GM12865 (cell line): ENCODE results near the gene CACNA2D2.
A peak's percentile ranks its signal among the peaks of the same experiment; 100 is the strongest.

Experiments used
- DNase-seq: peaks from one replicate; pipeline ENCODE4 v3.0.0; 2010; ENCODE audit warnings: low read depth
- H3K4me3 ChIP-seq: 2 replicates; pipeline ENCODE4 v1.5.1; 2011; ENCODE audit warnings: mild to moderate bottlenecking, low read depth, low read length, control low read depth
- TF ChIP-seq, protein P1 (sequence below): IDR thresholded peaks from 2 replicates; pipeline ENCODE4 v1.5.1; 2011; ENCODE audit warnings: low read length, control low read depth, low read depth, inconsistent platforms; ENCODE audit not compliant: insufficient read depth; ENCODE audit errors: missing control alignments

The CACNA2D2 gene

DNA sequence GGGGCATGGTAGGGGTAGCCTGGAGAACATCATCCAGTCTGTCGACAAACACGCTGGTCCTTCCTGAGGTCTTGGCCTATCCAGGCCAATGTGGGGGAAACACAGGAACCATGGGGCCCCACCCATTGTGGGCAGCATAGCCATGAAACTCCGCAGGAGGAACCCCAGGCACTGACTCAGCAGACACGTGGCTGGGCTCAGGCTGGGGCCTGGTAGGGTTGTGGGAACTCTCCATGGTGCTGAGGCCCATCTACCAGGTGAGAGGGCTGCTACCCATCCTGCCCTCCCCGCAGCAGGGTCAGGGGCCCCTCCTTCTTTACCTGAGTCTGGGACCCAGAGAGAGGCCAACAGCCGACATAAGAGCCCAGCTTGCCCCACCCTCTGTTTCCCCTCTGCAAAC, 22.6 kb upstream of the CACNA2D2 start:
- no peak overlapping the region for H3K4me3 ChIP-seq
- TF ChIP-seq, protein P1, sequence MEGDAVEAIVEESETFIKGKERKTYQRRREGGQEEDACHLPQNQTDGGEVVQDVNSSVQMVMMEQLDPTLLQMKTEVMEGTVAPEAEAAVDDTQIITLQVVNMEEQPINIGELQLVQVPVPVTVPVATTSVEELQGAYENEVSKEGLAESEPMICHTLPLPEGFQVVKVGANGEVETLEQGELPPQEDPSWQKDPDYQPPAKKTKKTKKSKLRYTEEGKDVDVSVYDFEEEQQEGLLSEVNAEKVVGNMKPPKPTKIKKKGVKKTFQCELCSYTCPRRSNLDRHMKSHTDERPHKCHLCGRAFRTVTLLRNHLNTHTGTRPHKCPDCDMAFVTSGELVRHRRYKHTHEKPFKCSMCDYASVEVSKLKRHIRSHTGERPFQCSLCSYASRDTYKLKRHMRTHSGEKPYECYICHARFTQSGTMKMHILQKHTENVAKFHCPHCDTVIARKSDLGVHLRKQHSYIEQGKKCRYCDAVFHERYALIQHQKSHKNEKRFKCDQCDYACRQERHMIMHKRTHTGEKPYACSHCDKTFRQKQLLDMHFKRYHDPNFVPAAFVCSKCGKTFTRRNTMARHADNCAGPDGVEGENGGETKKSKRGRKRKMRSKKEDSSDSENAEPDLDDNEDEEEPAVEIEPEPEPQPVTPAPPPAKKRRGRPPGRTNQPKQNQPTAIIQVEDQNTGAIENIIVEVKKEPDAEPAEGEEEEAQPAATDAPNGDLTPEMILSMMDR, result no peak
- DNase-seq, result peak; percentile 44

DNA sequence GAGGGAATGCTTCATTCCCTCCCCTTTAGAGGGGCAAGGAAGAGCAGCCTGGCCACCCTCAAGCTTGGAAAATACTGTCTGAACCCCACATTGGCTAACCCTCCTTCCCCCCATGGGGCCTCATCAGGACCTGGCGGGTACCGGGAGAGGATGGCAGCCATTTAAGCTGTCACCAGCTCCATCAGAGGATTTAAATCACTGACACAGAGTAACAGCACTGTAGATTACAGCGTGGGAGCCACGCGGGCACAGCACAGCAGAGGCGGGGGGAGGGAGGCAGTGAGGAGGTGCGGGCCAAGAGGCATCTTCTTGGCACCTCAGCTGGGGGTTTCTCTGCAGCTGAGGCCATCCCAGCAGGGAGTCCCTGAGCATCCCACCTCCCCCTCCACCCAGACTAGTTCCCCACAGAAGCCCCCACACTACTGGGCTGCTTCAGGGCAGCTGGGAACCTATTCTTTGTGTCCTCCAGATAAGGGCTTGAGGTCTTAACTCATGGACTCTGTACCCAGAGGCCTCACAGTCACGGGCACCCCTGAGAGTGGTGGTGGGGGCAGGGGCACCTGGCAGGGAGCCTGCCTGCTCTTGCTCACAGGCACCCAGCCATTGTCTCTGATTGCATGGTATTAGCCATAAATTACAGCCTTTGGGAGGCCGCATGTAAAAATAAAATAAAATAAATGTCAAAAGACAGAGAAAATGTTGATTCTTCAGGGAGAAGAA, 21.9 kb upstream of the CACNA2D2 start:
- DNase-seq, result no peak
- no peak overlapping the region for H3K4me3 ChIP-seq
- TF ChIP-seq, protein P1, result no peak

DNA sequence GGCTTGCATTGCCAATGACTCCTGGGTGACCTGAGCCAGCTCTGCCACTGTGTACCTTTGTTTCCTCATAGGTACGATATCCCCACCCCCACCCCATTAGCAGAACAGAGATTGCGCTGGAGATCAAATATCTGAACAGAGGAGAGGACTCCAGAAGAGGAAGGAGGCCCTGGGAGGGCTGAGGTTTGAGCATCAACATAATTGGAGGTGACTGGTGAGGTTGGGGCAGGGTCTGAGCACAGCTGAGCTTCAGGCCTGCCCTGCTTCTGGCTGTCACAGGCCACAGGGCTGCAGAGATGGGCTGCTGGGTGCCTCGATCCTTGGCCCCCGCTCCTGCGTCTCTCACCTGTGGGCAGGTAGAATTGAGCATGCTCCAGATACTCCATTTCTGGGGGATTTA, 21.3 kb upstream of the CACNA2D2 start:
- TF ChIP-seq, protein P1, result no peak
- DNase-seq, result no peak
- no peak overlapping the region for H3K4me3 ChIP-seq

DNA sequence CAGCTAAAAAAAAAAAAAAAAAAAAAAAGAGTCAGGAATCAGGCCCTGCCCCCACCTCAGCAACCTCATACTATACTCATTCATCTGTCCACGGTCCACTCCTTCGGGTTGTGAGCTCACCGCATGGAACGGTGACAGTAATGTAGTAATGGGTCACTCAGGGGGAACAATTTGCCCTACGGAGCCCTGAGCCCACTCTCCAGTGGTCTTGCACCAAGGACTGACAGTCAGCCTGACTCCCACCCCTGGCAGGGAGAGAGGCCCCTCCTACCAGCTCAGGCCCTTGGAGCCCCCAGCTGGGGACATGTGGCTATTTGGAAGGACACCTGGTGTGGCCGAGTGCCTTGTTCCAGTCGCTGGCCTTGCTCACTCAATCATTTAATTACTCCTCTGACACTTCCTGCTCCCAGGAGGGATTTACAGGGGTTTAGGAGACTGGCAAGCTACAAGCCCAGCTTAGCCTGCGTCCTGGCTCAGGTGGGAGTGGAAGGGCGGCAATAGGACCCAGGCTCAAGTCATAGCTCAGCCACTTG, 19.9 kb upstream of the CACNA2D2 start:
- H3K4me3 ChIP-seq, result no peak overlapping the region
- TF ChIP-seq, protein P1, result no peak
- DNase-seq, result no peak

DNA sequence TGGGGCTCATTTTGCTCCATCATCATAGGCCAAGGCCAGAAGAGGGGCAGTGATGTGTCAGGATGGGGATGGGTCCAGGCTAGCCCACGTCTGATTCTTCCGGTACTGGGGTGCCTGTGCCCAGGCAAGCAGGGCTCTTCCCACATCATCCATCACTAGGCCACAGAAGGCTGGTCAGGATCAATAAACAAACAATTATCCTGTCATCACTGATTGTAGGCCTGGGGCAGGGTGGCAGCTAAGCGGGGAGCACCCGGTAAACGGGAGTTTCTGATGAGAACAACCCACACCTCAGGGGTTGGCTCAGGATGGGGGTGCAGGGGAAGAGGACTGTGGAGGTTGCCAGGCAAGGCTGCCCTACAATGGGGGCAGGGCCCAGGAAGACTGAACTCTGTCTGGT, 18.1 kb upstream of the CACNA2D2 start:
- DNase-seq, result no peak
- TF ChIP-seq, protein P1, result no peak
- no peak overlapping the region for H3K4me3 ChIP-seq

DNA sequence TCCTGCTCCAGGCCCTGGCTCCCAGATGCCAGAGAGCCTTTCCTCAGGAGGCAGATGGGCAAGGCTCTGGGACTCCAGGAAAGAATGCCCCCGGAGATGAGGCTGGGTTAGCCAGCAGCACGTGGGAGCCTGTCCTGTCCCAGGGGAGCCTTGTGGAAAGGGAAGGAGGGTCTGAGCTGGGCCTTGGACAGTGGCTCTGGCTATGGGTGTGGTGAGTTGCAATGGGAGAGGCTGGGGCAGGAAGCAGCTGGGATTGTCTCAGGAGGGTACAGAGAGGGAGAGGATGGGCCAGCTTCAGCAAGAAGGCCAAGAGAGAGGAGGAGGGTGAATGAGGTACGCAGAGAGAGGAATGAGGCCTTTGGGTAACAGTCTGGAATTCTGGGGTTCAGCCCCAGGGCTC, 17.4 kb upstream of the CACNA2D2 start:
- H3K4me3 ChIP-seq, result no peak overlapping the region
- no peak for DNase-seq
- TF ChIP-seq, protein P1, result no peak

DNA sequence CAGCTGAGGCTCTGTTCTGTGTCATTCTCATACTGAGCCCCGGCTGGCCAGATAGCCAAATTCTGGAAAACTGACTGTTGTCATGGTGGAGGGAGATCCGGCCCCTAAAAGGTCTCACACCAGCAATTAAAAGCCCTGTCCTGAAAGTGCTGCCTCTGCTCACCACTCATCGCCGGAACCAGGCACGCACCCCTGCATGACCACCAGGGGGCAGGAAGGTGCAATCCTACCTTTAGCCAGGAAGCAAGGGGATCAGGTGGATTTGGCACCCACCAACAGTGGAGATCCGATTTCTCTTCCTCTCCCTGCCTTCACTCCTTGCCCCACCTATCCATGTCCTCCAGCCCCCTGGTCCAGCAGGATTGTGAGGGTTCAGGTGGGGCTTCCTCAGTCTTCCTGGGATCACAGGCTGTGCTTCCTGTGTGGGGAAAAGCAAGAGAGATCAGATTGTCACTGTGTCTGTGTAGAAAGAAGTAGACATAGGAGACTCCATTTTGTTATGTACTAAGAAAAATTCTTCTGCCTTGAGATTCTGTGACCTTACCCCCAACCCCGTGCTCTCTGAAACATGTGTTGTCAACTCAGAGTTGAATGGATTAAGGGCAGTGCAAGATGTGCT, 16.1 kb upstream of the CACNA2D2 start:
- peak; percentile 70 for DNase-seq
- H3K4me3 ChIP-seq, result no peak overlapping the region
- TF ChIP-seq, protein P1, result peak; percentile 98
